ENCODE measurements around the gene ATP11B.
"Not testable (repeated sequence)": the region's sequence is repeated elsewhere in the genome, so short reads cannot be mapped to it uniquely, and the experiment has no call there.

The ATP11B gene

DNA sequence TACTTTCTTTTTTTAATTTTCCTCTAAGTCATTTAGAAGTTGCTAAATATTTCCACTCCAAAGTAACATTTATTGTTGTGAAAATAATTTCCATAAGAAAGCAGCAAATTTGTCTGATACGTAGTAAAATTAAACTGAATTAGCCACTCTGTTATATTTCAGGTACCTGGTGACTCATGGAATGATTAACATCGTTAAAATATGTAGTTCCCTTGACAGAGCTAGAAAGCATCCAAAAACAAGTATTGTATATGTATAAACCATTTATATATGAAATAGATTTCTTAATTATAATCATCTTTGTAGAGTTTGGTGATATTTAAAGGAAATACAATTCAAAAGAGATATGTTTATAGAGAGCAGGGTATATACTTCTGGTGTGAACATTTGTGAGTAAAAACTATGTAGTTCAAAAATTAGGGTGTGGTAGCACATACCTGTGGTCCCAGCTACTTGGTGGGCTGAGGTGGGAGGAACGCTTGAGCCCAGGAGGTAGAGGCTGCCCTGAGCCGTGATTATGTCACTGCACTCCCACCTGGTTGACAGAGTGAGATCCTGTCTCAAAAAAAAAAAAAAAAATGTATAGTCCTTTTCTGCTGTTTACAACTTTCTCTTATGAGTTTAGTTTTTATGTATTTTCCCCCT lies 36.6 kb downstream of the ATP11B start:
- no peak for FAIRE-seq
- DNase-seq (ENCODE audit: insufficient read length, low spot score): no peak
- no peak for TF ChIP-seq POLR2A (IDR thresholded peaks at IDR 0.05; ENCODE audit: low read depth, low read length)

DNA sequence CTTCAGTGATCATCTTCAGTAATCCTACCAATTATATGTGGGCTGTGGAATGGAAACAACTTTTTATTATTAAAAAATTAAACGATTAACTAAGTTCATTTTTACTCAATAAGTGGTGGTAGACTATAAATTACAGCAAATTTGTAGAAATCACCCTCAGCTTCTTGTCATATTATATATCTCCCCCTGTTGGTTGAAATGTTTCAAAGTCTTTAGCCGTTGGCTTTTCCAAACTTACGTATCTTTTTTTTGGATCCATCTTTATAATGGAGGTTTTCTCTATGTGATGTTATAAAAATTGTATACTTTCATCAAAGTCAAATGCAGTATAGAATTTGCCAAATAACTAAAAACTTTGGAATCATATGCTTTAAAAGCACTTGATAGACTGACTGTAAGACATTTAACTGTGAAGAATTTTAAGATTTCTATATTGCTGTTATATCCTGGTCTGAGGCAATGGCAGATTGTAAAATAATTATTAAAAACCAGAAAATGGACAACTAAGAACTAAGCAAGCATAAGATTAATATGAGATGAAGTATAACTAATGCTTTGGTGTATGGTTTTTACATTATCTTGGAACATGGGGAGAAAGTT lies 44.7 kb downstream of the ATP11B start:
- DNase-seq (ENCODE audit: insufficient read length, low spot score) (no peak), FAIRE-seq (peak; percentile 75)
- no peak for TF ChIP-seq POLR2A (IDR thresholded peaks at IDR 0.05; ENCODE audit: low read depth, low read length)

DNA sequence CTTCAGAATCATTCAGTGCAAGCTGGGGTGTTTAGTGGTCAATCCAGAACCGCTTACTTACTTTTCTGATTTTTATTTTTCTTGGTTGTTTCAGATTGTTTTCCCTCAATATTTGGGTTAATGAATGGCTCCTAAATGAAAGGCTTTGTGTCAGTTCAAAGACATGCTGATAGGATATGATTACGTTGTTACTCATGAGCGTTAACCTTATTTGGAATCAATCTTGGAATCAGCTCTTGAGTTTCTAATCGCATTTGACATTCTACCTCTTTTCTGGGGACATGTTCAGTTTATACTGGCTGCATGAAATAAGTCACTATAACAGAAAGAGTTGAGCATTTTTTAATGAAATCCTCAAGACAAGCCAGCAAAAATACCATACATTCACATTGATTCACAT lies 50.2 kb downstream of the ATP11B start:
- TF ChIP-seq POLR2A (IDR thresholded peaks at IDR 0.05; ENCODE audit: low read depth, low read length): no peak
- DNase-seq (ENCODE audit: insufficient read length, low spot score) (no peak), FAIRE-seq (peak; percentile 89)

DNA sequence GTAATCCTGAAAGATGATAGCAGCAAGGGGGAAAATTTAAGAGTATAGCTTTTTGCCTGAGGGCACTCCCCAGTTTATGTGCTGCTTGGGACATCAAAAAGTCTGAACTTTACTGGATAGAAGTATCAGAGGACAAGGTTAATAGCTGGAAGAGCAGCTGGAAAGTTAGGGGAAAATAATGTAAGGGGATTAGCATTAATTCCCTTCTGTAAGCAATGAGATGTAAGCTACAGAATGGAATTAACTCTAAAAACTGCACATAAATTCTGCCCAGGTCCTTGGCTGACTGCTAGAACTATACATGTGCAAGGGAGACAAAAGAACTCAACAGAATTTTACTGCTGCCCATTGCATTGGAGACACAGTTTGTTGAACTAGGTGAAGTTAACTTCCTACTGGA lies 55.6 kb downstream of the ATP11B start:
- TF ChIP-seq POLR2A (IDR thresholded peaks at IDR 0.05; ENCODE audit: low read depth, low read length): no peak
- DNase-seq (ENCODE audit: insufficient read length, low spot score) (no peak), FAIRE-seq (peak; percentile 43)

DNA sequence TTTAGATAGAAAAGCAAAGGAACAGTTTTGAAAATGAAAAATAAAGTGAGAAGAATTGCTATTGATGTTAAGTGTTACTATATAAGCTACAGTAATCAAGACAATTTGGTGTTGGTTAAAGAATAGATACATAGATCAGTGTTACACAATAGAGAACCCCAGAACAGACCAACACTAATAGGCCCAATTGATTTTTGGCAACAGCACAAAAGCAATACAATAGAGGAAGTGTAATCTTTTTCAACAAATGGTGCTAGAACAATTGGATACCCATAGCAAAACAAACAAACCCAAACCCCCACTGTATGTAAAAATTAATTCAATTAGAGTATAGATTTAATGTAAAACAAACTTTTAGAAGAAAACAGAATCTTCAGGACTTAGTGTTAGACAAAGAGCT lies 61.8 kb downstream of the ATP11B start:
- DNase-seq (ENCODE audit: insufficient read length, low spot score): no peak
- TF ChIP-seq POLR2A (IDR thresholded peaks at IDR 0.05; ENCODE audit: low read depth, low read length): no peak
- FAIRE-seq: peak; percentile 73

DNA sequence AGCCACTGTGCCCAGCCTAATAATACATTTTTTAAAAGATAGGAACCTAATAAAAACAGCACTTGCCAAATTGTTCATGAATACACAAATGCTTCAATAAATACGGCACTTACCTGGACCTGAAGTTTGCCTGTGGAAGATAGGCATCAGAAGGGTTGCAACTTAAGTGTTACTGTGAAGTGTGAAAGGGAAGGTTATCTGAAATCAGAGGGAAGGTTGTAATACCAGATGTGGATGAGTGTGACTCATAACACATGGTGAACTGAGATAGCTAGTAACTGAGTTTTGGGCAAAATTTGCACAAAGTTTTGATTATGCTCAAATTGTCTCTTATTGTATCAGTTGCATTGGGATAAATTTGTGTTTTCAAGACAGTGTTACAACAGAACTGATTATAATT lies 68.0 kb downstream of the ATP11B start:
- no peak for DNase-seq (ENCODE audit: insufficient read length, low spot score)
- no peak for TF ChIP-seq POLR2A (IDR thresholded peaks at IDR 0.05; ENCODE audit: low read depth, low read length)
- peak; percentile 89 for FAIRE-seq

DNA sequence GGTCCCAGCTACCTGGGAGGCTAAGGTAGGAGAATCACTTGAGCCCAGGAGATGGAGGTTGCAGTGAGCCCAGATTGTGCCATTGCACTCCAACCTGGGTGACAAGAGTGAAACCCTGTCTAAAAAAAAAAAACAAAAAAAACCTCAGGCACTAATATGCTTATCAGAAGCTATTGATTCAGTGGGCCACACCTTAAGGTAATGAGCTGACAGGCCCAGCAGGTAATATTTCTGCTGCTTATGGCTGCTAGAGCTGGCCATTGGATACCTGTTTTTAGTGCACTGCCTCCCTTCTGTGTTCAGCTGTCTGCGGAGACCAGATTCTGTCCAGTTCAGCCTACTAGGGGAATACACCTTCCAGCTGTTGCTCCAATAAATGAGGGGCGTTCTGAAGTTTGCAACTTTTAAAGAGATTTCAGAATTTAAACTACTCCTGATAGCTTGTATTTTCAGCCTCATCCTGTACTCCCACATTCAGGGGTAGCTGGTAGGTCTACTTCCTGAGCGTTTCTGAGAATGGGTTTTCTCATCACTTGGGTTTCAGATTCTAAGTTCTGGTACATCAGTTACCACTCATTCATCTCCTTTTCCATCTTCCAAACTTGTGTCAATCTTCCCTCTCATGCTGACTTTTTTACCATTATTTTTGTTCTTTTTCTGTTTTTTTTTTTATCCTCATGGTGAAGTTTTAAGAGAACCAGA lies 69.0 kb downstream of the ATP11B start:
- no peak for FAIRE-seq
- no peak for DNase-seq (ENCODE audit: insufficient read length, low spot score)
- TF ChIP-seq POLR2A (IDR thresholded peaks at IDR 0.05; ENCODE audit: low read depth, low read length): no peak

DNA sequence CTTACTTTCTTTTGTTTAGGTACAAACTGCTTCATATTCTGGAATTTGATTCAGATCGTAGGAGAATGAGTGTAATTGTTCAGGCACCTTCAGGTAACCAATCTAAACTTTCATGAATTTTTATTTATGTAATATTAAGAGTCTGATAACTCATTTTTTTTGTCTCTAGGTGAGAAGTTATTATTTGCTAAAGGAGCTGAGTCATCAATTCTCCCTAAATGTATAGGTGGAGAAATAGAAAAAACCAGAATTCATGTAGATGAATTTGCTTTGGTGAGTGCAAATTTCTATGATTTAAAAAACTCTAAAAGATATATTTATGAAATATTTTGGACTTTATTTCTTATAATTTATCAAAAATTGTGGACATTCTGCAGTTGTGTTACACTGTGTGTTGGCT lies 75.8 kb downstream of the ATP11B start:
- DNase-seq (ENCODE audit: insufficient read length, low spot score) (no peak), FAIRE-seq (no peak)
- TF ChIP-seq POLR2A (IDR thresholded peaks at IDR 0.05; ENCODE audit: low read depth, low read length): no peak

DNA sequence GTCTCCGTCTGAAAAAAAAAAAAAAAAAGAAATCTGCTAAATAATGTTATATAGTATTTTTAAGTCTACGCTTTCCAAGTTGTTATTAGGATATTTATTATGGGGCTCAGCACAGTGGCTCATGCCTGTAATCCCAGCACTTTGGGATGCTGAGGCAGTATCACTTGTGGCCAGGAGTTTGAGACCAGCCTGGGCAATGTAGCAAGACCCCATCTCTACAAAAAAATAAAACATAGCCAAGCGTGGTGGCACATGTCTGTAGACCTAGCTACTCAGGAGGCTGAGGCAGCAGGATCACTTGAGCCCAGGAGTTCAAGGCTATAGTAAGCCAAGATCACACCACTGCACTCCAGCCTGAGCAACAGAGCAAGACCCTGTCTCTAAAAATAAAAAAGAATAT lies 77.6 kb downstream of the ATP11B start:
- DNase-seq (ENCODE audit: insufficient read length, low spot score); FAIRE-seq: not testable (repeated sequence)

DNA sequence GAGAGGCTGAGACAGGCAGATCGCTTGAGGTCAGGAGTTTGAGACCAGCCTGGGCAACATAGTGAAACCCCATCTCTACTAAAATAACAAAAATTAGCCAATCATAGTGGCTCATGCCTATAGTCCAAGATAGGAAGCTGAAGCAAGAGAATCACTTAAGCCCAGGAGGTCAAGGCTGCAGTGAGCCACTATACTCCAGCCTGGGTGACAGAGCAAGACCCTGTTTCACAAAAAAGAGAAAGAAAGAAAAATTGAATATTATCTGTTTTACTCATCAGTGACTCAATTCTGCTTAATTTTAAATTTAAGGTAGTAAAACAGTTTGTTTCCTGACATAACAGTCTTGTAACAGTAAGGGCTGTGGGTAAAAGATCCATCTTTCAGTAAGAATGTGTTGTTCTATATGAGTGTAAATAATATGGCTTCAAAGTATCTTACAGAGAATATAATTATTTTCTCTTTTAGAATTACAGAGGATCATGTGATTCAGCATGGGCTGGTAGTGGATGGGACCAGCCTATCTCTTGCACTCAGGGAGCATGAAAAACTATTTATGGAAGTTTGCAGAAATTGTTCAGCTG lies 85.8 kb downstream of the ATP11B start:
- FAIRE-seq (no peak), DNase-seq (ENCODE audit: insufficient read length, low spot score) (no peak)
- no peak for TF ChIP-seq POLR2A (IDR thresholded peaks at IDR 0.05; ENCODE audit: low read depth, low read length)

DNA sequence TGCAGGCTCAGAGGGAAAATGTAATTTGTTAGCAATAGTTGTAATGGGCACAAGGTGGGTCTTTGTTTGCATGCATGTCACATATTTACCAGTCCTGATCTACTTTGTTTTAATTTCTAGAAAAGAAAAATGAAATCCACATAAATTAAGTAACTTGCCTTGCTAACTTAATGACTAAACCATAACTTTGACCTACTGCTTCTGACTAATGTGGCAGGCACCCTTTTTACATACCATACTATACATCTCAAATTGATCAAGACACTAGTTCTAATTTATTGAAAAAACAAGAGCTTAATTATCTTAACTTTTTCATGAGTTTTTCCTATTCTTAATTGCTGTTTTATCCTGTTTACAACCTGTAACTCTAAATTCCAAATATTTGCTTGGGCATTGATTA lies 93.2 kb downstream of the ATP11B start:
- no peak for TF ChIP-seq POLR2A (IDR thresholded peaks at IDR 0.05; ENCODE audit: low read depth, low read length)
- peak; percentile 15 for FAIRE-seq

DNA sequence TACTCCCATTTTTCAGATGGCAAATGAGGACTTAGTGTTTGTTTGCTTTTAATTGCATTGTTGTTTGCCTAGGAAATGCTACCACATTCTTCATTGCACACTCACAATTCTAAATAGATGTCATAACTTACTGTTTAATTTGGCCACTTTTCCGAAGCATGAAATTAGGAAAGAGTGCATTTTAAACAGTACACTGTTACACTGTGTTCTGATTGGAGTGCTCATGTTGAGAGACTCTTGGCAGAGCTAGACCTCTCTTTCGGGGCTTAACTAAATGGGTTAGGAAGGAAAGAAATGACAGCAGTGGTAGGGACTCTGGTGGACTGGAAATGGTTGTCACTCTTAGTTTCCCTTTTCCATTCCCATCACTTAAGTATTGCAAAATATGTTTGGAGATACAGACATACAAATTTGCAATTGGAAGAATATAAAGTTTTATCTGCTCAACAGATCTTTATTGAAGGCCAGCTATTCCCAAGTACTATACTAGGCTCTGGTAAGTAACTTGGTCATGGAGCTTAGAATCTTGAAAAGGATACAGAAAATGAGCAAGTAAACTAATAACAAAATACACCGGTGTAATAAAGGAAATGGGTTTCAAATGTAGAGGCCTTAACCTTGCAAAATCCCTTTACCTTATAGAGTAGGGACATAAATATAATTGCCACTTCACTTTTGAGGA lies 96.8 kb downstream of the ATP11B start:
- peak; percentile 57 for FAIRE-seq
- no peak for DNase-seq (ENCODE audit: insufficient read length, low spot score)
- no peak for TF ChIP-seq POLR2A (IDR thresholded peaks at IDR 0.05; ENCODE audit: low read depth, low read length)

More for the DNA sequence above, 93.2 kb downstream of the ATP11B start:
- no peak for DNase-seq (ENCODE audit: insufficient read length, low spot score)

DNA sequence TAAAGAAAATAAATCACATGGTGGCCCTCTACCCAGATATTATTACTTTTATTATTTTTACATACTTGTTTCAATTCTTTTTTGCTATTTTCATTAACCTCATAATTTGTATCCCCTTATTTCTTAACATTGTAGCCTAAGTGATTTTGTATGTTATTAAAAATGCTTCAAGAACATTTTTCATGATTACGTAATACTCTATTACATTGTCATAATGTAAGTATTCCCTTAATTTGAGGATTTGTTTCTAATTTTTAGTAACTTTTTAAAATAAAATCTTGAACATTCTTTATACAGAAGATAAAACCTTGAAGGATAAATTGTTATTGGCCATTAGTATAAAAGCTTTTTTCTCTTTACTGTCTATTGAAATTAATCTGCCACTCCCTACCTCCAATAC lies 98.1 kb downstream of the ATP11B start:
- DNase-seq (ENCODE audit: insufficient read length, low spot score) (no peak), FAIRE-seq (no peak)
- TF ChIP-seq POLR2A (IDR thresholded peaks at IDR 0.05; ENCODE audit: low read depth, low read length): no peak

DNA sequence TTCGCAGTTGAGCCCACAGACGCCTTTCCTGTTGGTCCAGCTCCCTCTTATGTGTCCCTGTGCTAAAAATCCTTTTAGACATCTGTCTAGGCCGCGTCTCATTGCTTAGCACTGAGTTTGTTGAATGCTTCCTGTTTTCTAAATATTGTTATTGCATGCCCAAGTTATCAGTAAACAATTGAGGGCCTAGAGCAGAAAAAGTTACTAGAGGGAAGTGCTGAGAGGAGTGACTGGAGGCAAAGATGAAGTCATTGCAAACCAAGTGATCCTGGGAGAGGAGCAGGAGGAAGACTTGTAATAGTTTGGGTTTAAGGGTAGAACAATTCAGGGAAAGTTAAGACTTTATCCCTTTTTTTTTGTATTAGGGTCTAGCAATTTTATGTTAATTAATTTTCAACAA lies 98.9 kb downstream of the ATP11B start:
- FAIRE-seq: peak; percentile 61

More for the DNA sequence above, 98.9 kb downstream of the ATP11B start:
- TF ChIP-seq POLR2A (IDR thresholded peaks at IDR 0.05; ENCODE audit: low read depth, low read length): no peak
- no peak for DNase-seq (ENCODE audit: insufficient read length, low spot score)
